GM19324 (cell line): ENCODE data around the gene SELENOH.

Experiments
- ATAC-seq: cut with Tn5 transposase; IDR thresholded peaks from one replicate; pipeline ENCODE4 v1.9.1; 2021; ENCODE audit warnings: mild to moderate bottlenecking, moderate library complexity; ENCODE audit not compliant: unreplicated experiment, low FRiP score

SELENOH gene

DNA sequence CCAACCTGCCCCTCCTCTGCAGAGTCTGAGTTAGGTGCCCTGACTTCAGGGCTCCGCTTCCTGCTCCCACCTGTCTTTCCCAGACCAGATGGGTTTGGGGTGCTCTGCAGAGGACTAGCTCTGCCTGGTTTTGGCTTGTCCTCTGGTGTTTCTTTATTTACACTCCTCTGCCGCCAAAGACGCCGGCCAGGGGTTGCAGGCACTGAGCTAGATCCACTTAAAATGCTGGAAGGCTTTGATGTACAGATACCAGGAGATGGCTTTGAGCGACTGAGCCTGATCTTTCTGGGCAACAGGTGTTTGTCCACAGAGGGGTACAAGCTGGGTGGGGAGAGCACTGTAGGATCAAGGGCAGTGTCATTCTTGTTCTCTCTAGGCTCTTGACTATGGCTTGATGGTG lies 3.9 kb downstream of the SELENOH start:
- no peak for ATAC-seq

DNA sequence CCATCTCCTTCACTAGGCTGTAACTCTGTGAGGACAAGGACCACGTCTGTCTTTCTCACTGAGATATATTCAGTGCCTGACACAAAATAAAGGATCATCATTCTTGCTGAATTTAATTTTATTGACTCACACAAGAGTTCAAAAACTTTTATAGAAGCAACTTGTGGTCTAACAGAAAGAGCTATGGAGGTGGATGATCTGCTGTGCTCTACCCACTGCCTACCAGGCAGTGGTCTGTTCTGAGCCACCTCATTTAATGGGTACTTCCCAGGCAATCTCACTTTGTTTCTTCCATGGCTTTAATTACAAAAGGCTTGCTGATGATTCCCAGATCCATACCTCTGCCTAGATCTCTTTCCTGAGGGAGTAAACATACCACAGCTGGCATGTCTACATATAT lies 5.6 kb downstream of the SELENOH start:
- ATAC-seq: no peak

DNA sequence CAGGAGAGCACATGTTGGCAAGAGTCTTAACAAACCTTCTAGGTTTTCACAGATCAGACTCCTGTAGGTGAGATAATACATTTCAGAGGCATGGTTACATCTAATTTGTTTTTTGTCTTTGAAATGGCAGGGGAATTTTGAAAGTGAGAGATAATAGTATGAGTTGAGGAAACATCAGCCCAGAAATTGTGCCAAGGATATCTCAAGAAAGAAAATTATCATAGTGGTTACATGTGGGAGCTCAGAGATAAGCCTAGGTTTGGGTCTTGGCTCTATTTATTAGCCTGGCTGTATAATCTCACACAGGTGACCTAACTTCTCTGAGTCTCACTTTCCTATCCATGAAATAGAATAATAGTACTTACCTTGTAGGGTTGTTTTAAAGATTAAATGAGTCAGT lies 9.9 kb downstream of the SELENOH start:
- no peak for ATAC-seq

DNA sequence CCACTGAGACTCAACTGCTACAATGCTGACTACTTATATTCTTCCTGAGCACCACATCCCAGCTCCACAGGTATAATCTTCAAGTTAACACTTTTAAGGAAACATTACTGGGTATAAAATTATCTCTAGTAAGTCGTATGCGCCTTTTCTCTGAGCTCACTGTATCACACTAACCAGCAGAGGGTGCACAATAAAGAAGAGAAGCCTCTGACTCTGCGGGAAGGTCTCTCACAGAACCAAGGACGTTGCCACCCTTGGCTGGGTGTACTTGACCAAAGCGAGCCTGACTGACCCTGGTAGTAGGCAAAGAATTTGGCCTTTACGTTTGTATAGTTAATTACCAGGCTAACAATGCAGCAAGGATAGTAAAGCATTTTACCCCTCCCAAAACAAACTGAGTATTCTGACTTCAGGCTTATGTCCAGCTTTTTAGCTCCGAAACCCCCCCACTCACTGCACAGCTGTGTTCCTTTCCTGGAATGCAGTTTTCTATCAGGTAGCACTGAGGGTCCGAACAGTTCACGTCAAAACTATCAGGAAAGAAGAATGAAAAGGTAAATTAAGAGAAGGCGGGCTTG lies 10.5 kb downstream of the SELENOH start, which contains the start of gene BTBD18:
TSS of gene BTBD18 (minus strand) at position 144 of the 578 bp plus-strand sequence. CDS start 631 bp downstream, outside the sequence.
- ATAC-seq: no peak

DNA sequence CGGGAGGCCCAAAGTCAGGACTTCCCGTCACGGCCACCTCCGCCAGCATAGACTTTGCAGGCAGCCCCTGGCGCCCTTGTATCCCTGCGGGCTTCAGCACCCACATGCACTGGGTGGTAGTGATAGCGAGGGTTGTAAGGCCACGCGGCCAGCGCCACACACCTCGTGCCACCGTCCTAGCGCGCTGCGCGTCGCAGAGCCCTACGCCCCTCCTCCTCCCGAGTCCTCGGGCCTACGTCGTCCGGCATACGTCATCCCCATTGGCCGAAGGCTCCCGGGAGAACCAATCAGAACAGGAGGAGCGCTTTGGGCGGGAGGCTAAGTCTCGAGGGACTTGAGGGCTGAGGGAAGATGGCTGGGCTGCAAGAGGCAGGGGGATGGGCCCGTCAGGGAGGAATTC lies 11.7 kb downstream of the SELENOH start:
- no peak for ATAC-seq

DNA sequence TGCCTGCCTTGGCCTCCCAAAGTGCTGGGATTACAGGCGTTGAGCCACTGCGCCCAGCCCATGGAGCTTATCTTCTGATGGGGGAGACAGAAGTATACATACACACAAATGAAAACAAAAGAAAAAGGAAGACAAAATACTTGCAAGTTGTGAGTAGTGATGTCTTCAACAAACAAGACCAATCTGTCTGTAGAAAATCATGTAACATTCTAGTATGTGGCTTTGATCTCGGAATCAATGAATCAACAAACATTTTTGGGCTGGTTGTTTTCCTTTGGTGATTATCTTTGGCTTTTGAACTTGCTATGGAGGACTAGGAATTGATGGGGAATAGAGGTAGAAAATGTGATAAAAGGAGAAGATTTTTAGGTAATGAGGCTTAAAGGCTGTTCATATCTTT lies 16.9 kb downstream of the SELENOH start:
- ATAC-seq: no peak

DNA sequence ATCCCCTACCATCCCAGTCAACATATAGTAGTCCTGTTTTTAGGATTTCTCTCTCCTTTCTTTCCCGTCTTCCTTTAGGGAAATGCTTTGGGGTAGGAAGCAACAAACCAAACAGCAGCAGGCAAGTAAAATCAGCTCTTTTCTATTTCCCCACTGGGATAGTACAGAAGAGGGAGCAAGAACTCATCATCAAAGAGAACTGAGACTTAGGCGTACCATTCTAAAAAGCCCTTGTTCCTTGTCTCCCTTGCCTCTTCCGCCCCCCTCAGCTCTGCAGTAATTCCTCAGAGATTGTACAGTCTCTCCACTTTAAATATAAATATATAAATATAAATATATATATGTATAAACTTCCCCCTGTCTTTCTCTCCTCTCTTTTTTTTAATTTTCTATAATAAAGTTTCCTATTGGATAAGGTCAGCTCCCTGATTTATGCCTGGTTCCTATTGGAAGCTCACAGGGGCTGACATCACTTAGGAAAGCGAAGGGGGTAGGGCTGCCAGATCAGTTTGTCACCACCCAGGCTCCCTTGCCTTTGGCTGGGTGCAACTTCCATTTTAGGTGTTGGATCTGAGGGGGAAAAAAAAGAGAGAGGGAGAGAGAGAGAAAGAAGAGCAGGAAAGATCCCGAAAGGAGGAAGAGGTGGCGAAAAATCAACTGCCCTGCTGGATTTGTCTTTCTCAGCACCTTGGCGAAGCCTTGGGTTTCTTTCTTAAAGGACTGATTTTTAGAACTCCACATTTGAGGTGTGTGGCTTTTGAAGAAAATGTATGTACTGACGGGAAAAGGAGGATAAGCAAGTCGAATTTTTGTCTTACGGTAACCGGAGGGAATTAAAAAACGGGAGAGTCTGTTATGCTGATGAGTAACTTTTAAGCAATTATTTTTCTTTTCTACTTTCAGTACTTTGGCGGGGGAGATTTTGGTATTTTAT lies 20.3 kb downstream of the SELENOH start, which contains the start of gene CTNND1:
TSS of gene CTNND1 (plus strand) at position 502 of the 934 bp plus-strand sequence. CDS start 29,677 bp downstream, outside the sequence.
- ATAC-seq: no peak

DNA sequence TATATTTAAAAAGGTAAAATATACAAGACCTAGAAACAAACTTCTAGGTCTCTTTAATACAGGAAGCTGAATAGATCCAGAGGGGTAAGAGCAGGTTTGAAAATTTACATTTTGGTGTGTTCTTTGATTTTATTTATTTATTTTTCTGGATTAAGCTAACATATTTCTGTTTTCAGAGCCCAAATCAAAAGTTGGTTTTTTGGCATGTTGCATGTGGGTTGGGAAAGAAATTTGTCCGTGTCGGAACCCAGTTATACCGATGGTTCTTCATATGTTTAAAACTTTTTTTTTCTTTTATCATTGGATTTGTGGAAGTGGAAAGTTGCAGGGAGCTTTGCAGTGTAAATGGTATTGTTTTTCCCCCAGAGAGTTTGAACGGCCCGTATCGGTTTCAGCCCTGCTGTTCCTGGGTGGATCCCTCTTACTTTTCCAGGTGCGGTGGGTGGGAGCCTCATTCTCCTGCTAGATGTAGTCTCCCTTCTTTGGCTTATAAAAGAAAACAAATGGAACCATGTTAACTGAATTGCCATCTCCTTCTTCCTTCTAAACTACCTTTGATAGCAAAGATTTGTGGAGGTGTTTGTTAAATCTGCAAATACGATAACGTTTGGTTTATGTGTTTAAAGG lies 21.1 kb downstream of the SELENOH start:
- no peak for ATAC-seq

DNA sequence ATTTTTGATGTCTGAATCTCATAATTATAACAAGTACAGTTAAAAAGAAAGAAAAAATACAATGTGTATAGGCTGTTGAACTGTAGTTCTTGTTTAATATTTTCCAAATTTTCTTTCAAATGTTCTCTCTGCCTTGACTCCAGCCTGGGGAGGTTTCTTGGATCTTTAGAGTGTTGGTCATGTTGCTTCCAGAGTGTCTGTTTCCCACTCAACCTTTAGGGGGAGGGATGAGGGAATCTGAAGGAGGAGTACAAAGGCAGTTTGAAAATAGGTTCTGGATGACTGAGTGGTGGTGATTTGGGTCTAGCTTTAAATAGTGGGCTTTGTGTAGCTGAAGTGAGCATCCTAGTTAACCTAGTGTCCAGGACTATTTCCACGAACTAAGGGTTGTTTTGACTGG lies 22.3 kb downstream of the SELENOH start:
- ATAC-seq: no peak

DNA sequence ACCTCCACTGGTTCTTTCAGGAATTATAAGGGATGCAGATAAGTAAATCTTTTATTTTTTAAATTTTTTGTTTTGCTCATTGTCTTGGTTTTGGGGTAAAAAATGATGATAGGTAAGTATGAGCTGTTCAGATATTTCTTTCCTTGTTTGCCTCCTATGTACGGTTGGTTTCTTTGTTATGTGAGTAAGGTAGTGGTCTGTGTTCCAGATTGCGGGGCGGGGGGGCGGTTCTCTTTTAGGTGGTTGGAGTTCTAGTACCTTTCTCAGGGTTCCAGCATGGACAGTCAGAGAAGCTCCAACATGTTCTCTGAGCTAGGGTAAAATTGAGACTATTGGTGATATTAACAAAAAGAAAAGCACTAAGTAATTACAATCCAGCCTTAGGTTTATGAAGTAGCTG lies 22.7 kb downstream of the SELENOH start:
- ATAC-seq: no peak

DNA sequence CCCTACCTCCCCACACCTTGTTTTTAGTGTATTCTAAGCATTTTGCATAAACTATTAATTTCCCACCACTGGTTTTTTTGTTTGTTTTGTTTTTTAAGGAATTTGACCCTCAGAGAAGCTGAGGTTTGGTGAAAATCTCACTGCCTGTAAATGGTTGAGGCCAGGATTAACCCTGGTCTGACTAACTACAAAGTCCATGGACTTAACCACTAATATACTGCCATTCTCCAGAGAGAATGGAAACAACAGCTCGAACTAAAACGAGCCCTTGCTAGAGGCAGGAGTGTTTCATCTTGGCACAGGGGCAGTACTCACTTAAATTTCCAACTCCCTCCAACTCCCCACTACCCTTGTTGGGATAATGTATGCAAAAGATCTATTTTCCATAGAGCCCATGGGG lies 23.3 kb downstream of the SELENOH start:
- ATAC-seq: no peak

DNA sequence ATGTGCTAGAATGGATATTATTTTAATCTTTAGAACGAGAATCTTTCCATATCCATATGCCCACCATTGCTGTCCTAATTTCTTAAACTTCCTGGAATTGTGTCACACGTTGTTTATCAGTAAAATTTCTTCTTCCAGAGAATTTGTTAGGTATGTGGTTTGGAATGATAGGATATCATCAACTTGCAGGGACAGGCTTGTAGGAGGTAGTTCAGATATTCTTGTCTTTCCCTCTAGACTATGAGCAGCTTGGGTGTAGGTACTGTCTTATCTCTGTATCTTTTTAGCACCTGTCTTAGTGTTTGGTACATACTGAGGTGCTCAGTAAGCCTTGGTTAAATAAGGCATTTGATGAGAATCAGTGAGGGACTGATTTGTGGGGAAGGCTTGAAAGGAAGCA lies 23.7 kb downstream of the SELENOH start:
- ATAC-seq: no peak

DNA sequence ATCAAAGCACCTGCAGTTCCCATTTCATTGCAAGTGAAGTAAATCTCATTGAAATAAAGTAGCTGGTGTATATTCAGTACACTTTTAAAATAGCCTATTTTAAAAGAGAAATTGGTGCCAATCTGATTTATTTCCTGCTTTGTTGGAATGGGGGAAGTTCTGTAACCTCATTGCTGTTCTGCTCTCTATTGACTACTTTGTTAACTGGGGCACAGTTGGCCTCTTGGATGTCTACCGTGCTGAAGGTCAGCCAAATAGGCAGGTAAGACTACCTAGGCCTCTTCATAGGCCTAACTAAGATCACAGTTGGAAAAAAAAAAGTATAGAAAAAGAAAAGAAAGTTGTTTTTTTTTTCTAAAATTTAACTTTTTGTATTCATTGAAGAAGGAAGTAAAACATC lies 29.5 kb downstream of the SELENOH start:
- ATAC-seq: no peak

DNA sequence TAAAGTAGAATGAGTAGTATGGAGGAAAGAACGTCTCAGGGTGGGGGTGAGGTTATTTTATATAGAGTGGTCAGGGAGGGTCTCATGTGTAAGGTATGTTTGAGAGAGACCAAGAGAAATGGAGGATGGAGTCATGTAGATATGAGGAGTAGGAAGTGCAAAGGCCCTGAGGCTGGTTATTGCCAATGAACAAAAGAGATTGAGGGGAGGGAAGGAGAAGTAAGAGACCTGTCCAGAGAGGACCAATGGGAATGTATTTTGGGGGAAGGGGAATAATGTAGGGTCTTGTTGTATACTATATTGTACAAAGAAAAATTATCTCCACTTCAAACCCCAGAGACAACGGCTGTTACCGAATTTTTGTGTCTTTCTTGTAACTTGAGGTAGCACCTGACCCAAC lies 30.1 kb downstream of the SELENOH start:
- ATAC-seq: no peak

DNA sequence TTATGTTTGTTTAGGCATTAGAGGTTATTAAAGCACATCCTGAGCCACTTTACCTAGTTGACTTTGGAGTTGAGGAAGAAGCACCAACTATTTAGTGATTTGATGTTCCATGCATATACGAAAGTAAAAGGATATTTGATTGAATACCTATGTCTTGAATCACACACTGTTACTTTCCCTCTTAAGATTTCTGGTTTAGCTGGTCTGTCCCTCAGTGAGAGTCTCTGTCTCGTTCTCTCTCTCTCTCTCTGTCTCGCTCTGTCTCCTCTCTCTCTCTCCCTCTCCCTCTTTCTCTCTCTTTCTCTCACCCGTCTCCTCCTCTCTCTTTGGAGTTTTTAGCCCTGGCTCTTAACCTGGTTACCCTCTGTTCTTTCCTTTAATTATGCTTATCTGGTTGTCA lies 31.3 kb downstream of the SELENOH start:
- no peak for ATAC-seq

DNA sequence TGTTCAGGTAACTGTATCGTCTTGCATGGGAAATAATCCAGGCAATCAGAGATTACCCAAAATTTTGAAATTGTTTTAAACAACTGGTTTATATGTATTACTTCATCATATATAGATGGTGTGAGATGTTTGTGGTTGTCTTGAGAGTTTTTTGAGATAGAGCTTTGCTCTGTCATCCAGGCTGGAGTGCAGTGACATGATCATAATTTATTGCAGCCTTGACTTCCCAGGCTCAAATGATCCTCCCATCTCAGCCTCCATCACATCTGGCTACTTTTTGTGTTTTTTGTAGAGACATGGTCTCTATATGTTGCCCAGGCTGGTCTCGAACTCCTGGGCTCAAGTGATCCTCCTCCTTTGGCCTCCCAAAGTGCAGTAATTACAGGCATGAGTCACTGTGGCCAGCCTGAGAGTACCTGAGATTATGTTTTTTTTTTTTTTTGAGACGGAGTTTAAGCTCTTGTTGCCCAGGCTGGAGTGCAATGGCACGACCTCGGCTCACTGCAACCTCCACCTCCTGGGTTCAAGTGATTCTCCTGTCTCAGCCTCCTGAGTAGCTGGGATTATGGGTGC lies 31.8 kb downstream of the SELENOH start:
- ATAC-seq: no peak

DNA sequence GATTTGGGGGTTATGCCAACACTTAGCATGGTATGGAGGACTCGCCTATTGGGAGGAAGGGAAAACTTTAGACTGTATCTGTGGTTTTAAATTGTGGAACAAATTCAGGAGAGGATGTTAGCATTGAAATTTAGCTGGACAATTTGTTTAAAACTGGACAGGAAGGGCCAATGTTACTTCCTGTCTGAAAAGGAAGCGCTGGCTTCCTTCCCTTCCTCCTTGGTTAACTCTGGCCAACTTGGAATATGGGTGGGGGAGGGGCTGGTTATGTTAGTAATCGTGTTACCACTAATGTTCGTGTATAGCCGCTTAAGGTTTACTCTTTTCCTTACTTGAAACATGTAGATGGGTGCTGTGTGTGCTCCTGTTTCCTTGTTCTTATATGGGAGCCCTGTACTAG lies 34.2 kb downstream of the SELENOH start:
- no peak for ATAC-seq

DNA sequence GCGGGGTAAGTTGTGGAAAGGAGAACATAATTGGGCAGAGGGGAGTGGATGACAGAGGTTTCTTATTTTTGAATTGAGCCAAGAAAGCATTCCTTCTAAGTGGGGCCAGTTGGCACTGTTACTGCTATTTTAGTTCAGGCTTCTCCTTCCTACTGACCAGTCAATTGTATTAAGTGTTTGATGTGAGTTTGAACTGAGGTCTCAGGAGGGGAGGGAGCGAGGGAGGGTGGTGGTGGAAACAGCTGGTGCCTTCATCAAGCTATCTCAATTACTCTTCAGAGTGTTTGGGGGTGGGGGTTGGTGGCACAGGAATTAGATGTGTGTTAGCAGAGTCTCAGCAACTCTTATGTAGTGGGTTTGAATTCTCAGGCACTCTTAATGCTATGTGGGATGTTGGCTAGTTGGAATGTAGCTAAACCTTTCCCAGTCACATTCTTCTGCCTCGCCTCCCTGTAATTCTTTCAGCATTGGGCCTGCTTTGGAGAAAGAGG lies 34.8 kb downstream of the SELENOH start:
- ATAC-seq: no peak

DNA sequence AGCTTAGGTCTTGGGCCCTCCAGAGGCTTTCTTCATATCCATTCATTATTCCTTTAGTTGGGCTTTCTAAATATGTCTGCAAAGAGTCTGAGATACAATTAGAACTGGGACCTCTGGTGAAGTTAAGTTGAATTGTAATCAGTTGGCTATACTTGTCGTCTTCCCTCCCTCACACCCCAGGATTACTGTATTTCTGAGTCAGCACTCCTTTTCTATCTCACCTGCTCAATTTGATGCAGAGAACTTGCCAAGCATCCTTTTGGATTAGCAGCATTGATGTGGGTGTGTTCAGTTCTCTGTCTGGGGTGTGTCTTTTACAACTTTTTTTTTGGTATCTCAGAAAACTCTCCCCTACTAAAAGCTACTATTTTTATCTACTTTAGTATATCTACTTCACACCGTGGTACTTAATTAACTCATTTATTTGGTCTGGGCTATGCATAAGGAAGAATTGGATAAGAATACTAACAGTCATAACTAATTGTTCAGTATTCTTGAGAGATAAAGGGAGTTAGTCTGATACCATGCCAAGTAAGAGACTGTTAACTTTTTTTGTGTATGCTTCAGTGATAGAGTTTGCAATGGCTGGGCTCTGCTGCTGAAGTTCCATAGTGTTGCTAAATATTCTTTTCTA lies 35.4 kb downstream of the SELENOH start:
- ATAC-seq: no peak

DNA sequence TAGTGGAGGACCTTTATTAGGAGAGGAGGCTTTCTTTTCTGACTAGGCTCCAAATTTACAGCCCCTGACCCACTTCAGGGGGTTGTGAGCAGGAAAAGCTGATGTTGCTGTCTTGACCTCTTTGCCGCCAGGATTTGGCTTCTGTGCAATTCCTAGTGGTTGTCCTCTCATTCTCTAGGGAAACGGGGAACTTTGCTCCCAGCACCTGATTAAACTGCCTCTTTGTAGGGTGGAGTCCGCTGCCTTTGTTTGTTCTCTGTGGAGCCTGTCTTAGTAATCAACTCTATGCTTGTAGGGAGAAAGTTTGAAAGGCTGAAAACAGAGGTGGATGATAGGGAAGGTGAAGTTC lies 36.7 kb downstream of the SELENOH start:
- no peak for ATAC-seq
